Endothelial cell of umbilical vein (primary cell): ENCODE results near the gene DDX54. TPM values are rescaled to one million over a fixed set of nuclear protein-coding genes. Genes with fewer than 3 reads are reported as not detected.

Experiments
- BruUV-seq: library from RNA; stranded (reverse); fragments of 400-500 nt; replicated peaks from 2 replicates; lab custom pipeline; 2021; lab: Mats Ljungman, UMichigan
- CTCF ChIA-PET: fragments of 300-600, 350-600 bp; sonication (Branson Sonifier 250); formaldehyde crosslinking; loops from one replicate; lab custom pipeline; 2021; ENCODE audit warnings: antibody characterized with exemption, inconsistent platforms; lab: Charles Lee
- POLR2A ChIA-PET: fragments of 300-600, 350-600 bp; sonication (Branson Sonifier 250); formaldehyde crosslinking; loops from one replicate; lab custom pipeline; 2021; ENCODE audit warnings: antibody characterized with exemption, inconsistent platforms; lab: Charles Lee
- DNase-seq: peaks from one replicate; pipeline ENCODE4 v3.0.0-alpha.2; 2011; ENCODE audit warnings: low read depth, low spot score
- FAIRE-seq: peaks from 2 replicates; lab custom pipeline; 2011; peaks lifted over from hg19 to GRCh38; lab: Jason Lieb, UNC
- H2AFZ ChIP-seq: 2 replicates; pipeline ENCODE4 v1.6.0; 2012; ENCODE audit warnings: low read depth, low read length, control low read depth, inconsistent platforms
- H3K27ac ChIP-seq: 2 replicates; pipeline ENCODE4 v1.5.1; 2011; ENCODE audit warnings: low read depth, mild to moderate bottlenecking, control low read depth, low read length, moderate library complexity; ENCODE audit not compliant: insufficient read depth
- H3K27me3 ChIP-seq, 2 experiments: 2 replicates each; pipeline versions ENCODE4 v1.6.0 to v1.6.1; 2011; ENCODE audit warnings: low read length in 2 of 2, mixed read lengths in 1 of 2; ENCODE audit not compliant: control insufficient read depth in 2 of 2, insufficient read depth in 2 of 2
- H3K36me3 ChIP-seq, 2 experiments: 2 replicates in 1 of 2; 3 replicates in 1 of 2; pipeline ENCODE4 v1.5.1; 2011; ENCODE audit warnings: low read length in 2 of 2, mild to moderate bottlenecking in 1 of 2, moderate library complexity in 1 of 2; ENCODE audit not compliant: control insufficient read depth in 2 of 2, insufficient read depth in 2 of 2; ENCODE audit errors: extremely low read depth in 1 of 2
- H3K4me1 ChIP-seq: 3 replicates; pipeline ENCODE4 v1.5.1; 2011; ENCODE audit warnings: mild to moderate bottlenecking, low read length; ENCODE audit not compliant: control insufficient read depth, insufficient read depth; ENCODE audit errors: extremely low read depth
- H3K4me2 ChIP-seq: 2 replicates; pipeline ENCODE4 v1.6.1; 2011; ENCODE audit warnings: low read length, control low read depth, mixed read lengths; ENCODE audit not compliant: insufficient read depth
- H3K4me3 ChIP-seq, 3 experiments: fragments of 200-600 bp in 1 of 3; sonication (generic), shearing (Covaris generic) in 1 of 3; replicated peaks in 1 of 3; 2 replicates each; pipeline ENCODE4 v1.5.1; 2011 to 2016; ENCODE audit warnings: control low read depth in 3 of 3, low read length in 3 of 3, mild to moderate bottlenecking in 2 of 3, inconsistent platforms in 1 of 3, low read depth in 1 of 3, moderate library complexity in 1 of 3; ENCODE audit not compliant: insufficient read depth in 1 of 3
- H3K79me2 ChIP-seq: 2 replicates; pipeline ENCODE4 v1.6.0; 2012; ENCODE audit warnings: low read length, inconsistent platforms; ENCODE audit not compliant: control insufficient read depth, insufficient read depth
- H3K9ac ChIP-seq: replicated peaks from 2 replicates; pipeline ENCODE3; 2011; ENCODE audit warnings: low read length, control low read depth; ENCODE audit not compliant: insufficient read depth; ENCODE audit errors: extremely low read depth
- H3K9me1 ChIP-seq: replicated peaks from 3 replicates; pipeline ENCODE4 v1.6.0; 2011; ENCODE audit warnings: mild to moderate bottlenecking, low read length; ENCODE audit not compliant: control insufficient read depth, insufficient read depth; ENCODE audit errors: extremely low read depth
- H3K9me3 ChIP-seq: replicated peaks from 2 replicates; pipeline ENCODE4 v1.5.1; 2012; ENCODE audit warnings: low read length, inconsistent platforms; ENCODE audit not compliant: control insufficient read depth, insufficient read depth
- H4K20me1 ChIP-seq: replicated peaks from 2 replicates; pipeline ENCODE3; 2011; ENCODE audit warnings: mild to moderate bottlenecking, low read length; ENCODE audit not compliant: control insufficient read depth, insufficient read depth; ENCODE audit errors: extremely low read depth
- CTCF ChIP-seq, 2 donors: IDR thresholded peaks; 1 replicate in 1 of 2; 2 replicates in 1 of 2; pipeline ENCODE4 v1.5.1; 2011; ENCODE audit warnings: low read length in 2 of 2, mild to moderate bottlenecking in 2 of 2, moderate library complexity in 2 of 2, control low read depth in 1 of 2, inconsistent platforms in 1 of 2, low read depth in 1 of 2; ENCODE audit not compliant: insufficient read depth in 1 of 2; ENCODE audit errors: extremely low read depth in 1 of 2
- EZH2 ChIP-seq: IDR thresholded peaks from 2 replicates; pipeline ENCODE4 v1.6.1; 2012; ENCODE audit warnings: borderline replicate concordance, low read depth, mild to moderate bottlenecking, moderate library complexity, low read length, inconsistent platforms; ENCODE audit not compliant: severe bottlenecking
- FOS ChIP-seq: IDR thresholded peaks from 2 replicates; pipeline ENCODE4 v1.6.1; 2011; ENCODE audit warnings: mild to moderate bottlenecking, low read length, moderate library complexity, borderline replicate concordance; ENCODE audit not compliant: insufficient read depth
- GATA2 ChIP-seq: IDR thresholded peaks from 2 replicates; pipeline ENCODE4 v1.7.0; 2011; ENCODE audit warnings: low read depth, mild to moderate bottlenecking, moderate library complexity, mixed read lengths, low read length; ENCODE audit not compliant: insufficient read length, insufficient read depth
- JUN ChIP-seq: IDR thresholded peaks from 2 replicates; pipeline ENCODE4 v1.6.1; 2011; ENCODE audit warnings: borderline replicate concordance, low read depth; ENCODE audit not compliant: insufficient read length, insufficient read depth
- MAX ChIP-seq: IDR thresholded peaks from 2 replicates; pipeline ENCODE4 v1.6.1; 2011; ENCODE audit not compliant: insufficient read depth, insufficient read length
- MYC ChIP-seq: IDR thresholded peaks from one replicate; pipeline ENCODE4 v1.6.1; 2011; ENCODE audit warnings: mild to moderate bottlenecking, low read depth, low read length
- POLR2A ChIP-seq: IDR thresholded peaks from 2 replicates; pipeline ENCODE4 v1.6.1; 2012; ENCODE audit warnings: low read depth, mild to moderate bottlenecking, control low read depth, low read length
- POLR2AphosphoS5 ChIP-seq: IDR thresholded peaks from 2 replicates; pipeline ENCODE4 v1.6.1; 2012; ENCODE audit warnings: low read depth, mild to moderate bottlenecking, control low read depth, low read length, moderate library complexity; ENCODE audit not compliant: insufficient read depth
- dilution Hi-C: fragments of 300-500 bp; cut with MboI; formaldehyde crosslinking; loops from one replicate; pipeline ENCODE4 v1.15.0; 2019; ENCODE audit warnings: low sequenced_read_pairs; ENCODE audit not compliant: extremely low pct_ligation_motif_present
- intact Hi-C: fragments of 100-400 bp; cut with micrococcal nuclease; formaldehyde crosslinking; loops from one replicate; pipeline ENCODE4 v1.10.0; 2022
- polyA plus RNA-seq, 4 experiments: library from polyadenylated mRNA; depleted of rRNA in 3 of 4; stranded (reverse) in 3 of 4; unstranded in 1 of 4; fragments of >200 nt; gene quantifications; 2 replicates each; pipeline versions ENCODE4 v1.2.1 to v1.2.3, GENCODE V29; 2011 to 2012; ENCODE audit warnings: missing spikeins in 1 of 4
- total RNA-seq: library from RNA; stranded (reverse); gene quantifications from 2 replicates; pipeline ENCODE4 v1.2.3, GENCODE V29; 2021

Gene DDX54
- total and polyA plus RNA-seq, 2 donors (not counting 3 experiments of a cell fraction or from before 2014, with no cell fraction given): 54.1 to 90.0 TPM

GRCh38 chr12:113234483-113234882 is 49.2 kb upstream of the DDX54 start:
- no peak for DNase-seq
- Histone ChIP-seq H3K9ac (no peak overlapping the region), H3K9me3 (no peaks in the 10 kb centered on the region), H2AFZ (no peak overlapping the region), H3K79me2 (no peaks in the 10 kb centered on the region), H3K9me1 (no peaks in the 10 kb centered on the region), H3K4me1 (peaks cover 39% of the 10 kb centered on the region), H3K4me2 (no peak overlapping the region), H4K20me1 (no peaks in the 10 kb centered on the region), H3K27ac (no peak overlapping the region), H3K36me3 (peaks cover 0 to 15% of the 10 kb centered on the region in 2 experiments), H3K27me3 (no peaks in the 10 kb centered on the region), H3K4me3 (no peak overlapping the region)
- CTCF ChIA-PET: no interaction called here
- no peak for FAIRE-seq
- no TSS peak for BruUV-seq
- intact Hi-C loops: no loop called here
- POLR2A ChIA-PET: no interaction called here
- TF ChIP-seq FOS: no peak
- no peak for TF ChIP-seq MAX
- no peak for TF ChIP-seq POLR2AphosphoS5
- TF ChIP-seq MYC: no peak
- no peak for TF ChIP-seq POLR2A
- no peak for TF ChIP-seq EZH2
- no peak for TF ChIP-seq CTCF (IDR thresholded peaks at IDR 0.05; ENCODE audit: extremely low read depth in 1 of 2, insufficient read depth in 1 of 2, low read depth in 1 of 2, low read length in 2 of 2)
- no peak for TF ChIP-seq GATA2
- TF ChIP-seq JUN: no peak
- dilution Hi-C loops: no loop called here
